GM18511 (cell line): ENCODE results near the gene UBE2I.
"Not testable (repeated sequence)": the region's sequence is repeated elsewhere in the genome, so short reads cannot be mapped to it uniquely, and the experiment has no call there.

ENCODE experiments used
- ATAC-seq: cut with Tn5 transposase; IDR thresholded peaks from one replicate; pipeline ENCODE4 v1.9.1; 2021; ENCODE audit warnings: mild to moderate bottlenecking, moderate library complexity; ENCODE audit not compliant: unreplicated experiment

The UBE2I gene

GRCh38 chr16:1292208-1292607, 17.2 kb upstream of the UBE2I start:
- not testable (repeated sequence) for ATAC-seq

GRCh38 chr16:1292808-1293207, 16.6 kb upstream of the UBE2I start:
- ATAC-seq, result not testable (repeated sequence)

- no peak for ATAC-seq
These were observed 15.3 kb upstream of the UBE2I start for GRCh38 chr16:1293921-1294656.

GRCh38 chr16:1295465-1295864, 14.0 kb upstream of the UBE2I start:
- ATAC-seq, result no peak

- ATAC-seq, result not testable (repeated sequence)
These were observed 12.8 kb upstream of the UBE2I start for GRCh38 chr16:1296688-1297017.

GRCh38 chr16:1297018-1297696, 12.3 kb upstream of the UBE2I start:
- ATAC-seq, result no peak

- no peak for ATAC-seq
These were observed 11.0 kb upstream of the UBE2I start for GRCh38 chr16:1298406-1298805.

- ATAC-seq, result no peak
These were observed 10.2 kb upstream of the UBE2I start for GRCh38 chr16:1299012-1299867.

- ATAC-seq, result no peak
These were observed 9.6 kb upstream of the UBE2I start for GRCh38 chr16:1299868-1300203.

GRCh38 chr16:1300664-1301476, 8.6 kb upstream of the UBE2I start:
- ATAC-seq, result peak; percentile 50

GRCh38 chr16:1301562-1301961, 7.9 kb upstream of the UBE2I start:
- no peak for ATAC-seq

- ATAC-seq, result no peak
These were observed 3.6 kb upstream of the UBE2I start for GRCh38 chr16:1305823-1306222.

GRCh38 chr16:1306334-1306733, 3.1 kb upstream of the UBE2I start:
- ATAC-seq, result no peak

GRCh38 chr16:1308036-1308976, 1.1 kb upstream of the UBE2I start:
- ATAC-seq, result peak; percentile 30

- peak; percentile 11 for ATAC-seq
These were observed 724 bp downstream of the UBE2I start for GRCh38 chr16:1309888-1310831.

GRCh38 chr16:1310832-1311200, 1.4 kb downstream of the UBE2I start:
- no peak for ATAC-seq

GRCh38 chr16:1311212-1311737, 1.8 kb downstream of the UBE2I start:
- ATAC-seq, result no peak

GRCh38 chr16:1311738-1312466, 2.5 kb downstream of the UBE2I start:
- no peak for ATAC-seq
